NCI-H446 treated with DMSO at 0.1 percent for 48 hours (cell line): ENCODE measurements around the gene SEPHS1.
"Not testable (repeated sequence)": the region's sequence is repeated elsewhere in the genome, so short reads cannot be mapped to it uniquely, and the experiment has no call there.

Source experiments
- DNase-seq: peaks from one replicate; lab custom pipeline; 2025; lab: John Stamatoyannopoulos, UW

SEPHS1 gene

DNA sequence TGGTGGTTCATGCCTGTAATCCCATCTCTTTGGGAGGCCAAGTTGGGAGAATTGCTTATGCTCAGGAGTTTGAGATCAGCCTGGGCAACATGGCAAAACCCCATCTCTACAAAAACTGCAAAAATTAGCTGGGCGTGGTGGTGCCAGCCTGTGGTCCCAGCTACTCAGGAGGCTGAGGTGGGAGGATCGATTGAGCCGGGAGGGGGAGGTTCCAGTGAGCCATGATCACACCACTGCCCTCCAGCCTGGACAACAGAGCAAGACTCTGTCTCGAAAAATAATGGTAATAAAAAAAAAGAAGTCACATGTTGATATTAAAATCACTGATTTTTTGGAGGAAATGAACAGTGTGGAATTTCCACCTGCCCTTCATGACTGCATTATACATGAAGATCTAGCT lies 64.0 kb downstream of the SEPHS1 start:
- no peak for DNase-seq

DNA sequence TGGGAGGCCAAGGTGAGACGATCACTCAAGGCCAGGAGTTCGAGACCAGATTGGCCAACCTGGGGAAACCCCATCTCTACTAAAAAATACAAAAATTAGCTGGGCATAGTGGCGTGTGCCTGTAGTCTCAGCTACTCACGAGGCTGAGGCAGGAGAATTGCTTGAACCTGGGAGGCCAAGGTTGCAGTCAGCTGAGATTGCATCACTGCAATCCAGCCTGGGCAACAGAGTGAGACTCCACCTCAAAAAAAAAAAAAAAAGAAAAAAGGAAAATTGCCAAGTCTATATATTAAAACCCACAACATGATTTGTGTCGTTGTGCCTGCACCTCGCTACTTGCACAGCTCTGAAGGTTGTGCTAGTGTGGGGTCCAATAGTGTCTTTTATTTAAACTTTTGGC lies 65.7 kb downstream of the SEPHS1 start:
- not testable (repeated sequence) for DNase-seq

DNA sequence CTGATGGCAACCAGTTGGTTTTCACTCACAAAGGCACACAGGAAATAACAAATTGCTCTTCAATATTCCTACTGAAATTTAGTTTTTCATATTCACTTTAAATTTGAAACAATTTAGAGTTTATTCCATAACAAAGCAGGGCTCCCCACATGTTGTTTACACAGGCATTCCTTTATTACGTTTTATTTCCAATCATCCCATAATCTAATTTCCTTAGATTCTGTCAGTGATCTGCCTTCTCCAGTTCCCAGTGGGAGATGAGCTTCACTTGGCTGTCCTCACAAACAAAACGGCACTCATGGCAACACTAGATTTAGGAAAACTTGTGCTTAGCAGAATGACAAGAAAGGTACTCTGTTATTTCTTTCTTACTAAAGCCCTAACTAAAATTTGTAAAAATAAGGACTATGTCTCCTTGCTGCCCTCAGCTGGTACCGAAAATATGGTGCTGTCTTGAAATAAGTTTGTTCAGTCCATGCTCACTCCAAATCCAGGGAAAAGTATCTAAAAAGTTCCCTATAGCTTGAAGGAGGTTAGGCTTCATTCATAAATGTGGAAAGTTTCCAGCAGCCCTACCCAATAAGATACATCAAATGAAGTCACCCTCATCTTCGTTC lies 71.2 kb downstream of the SEPHS1 start:
- DNase-seq: no peak

DNA sequence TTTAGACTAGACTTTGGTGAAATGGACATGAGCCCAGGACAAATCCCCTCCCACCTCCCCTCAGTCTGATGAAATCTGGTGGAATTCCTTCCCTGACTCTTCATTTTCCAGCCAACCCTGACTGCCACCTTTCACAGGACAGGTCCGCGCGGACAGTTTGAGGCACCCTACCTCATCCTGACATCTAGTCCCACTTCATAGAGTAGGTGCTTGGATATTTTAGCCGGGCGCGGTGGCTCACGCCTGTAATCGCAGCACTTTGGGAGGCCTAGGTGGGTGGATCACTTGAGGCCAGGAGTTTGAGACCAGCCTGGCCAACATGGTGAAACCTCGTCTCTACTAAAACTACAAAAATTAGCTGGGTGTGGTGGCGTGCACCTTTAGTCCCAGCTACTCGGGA lies 71.9 kb downstream of the SEPHS1 start:
- not testable (repeated sequence) for DNase-seq

DNA sequence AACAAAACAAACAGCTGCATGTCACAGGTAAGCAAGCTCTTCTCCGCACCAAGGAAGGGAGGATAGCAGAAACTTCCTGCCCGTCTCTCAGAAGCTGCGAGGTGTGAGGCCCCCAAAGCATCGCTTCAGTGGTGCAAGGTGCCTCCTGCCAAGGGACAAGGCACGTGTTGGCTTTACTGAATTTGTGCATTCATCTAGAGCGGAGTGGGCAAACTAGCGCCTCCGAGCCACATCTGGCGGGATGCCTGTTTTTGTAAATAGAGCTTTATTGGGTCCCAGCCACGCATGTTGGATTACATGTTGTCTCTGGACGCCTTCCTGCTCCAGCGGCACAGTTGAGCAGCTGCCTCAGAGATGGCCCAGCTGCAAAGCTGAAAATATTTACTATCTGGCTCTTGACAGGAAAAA lies 75.9 kb downstream of the SEPHS1 start:
- DNase-seq: peak; percentile 12

DNA sequence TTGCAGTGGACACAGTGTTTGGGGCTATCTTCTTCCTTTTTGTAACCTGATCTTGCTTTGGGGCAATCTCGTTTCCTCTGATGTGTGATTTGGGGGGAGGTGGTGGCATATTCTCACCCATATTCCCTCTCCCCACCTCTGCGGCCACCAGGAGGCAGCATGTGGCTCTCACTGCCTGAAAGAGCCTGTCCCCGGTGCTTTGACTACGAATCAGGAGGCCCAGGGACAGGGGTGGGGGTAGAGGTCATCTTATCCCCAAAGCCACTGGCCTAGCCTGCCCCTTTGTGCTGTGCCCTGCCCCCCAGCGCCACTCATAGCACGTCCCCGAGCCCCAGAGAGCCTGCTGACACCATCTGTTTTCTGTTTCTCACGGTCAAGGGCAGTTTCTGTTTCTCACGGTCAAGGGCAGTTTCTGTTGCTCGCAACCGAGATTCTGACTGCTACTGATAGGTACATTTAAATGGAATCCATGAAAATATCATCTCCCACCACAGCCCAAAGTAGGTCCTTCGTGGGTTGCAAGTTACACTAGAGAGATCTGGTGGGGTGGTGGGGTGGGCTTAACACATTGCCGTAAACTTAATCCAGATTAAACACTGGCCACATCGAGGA lies 76.4 kb downstream of the SEPHS1 start:
- DNase-seq: no peak

DNA sequence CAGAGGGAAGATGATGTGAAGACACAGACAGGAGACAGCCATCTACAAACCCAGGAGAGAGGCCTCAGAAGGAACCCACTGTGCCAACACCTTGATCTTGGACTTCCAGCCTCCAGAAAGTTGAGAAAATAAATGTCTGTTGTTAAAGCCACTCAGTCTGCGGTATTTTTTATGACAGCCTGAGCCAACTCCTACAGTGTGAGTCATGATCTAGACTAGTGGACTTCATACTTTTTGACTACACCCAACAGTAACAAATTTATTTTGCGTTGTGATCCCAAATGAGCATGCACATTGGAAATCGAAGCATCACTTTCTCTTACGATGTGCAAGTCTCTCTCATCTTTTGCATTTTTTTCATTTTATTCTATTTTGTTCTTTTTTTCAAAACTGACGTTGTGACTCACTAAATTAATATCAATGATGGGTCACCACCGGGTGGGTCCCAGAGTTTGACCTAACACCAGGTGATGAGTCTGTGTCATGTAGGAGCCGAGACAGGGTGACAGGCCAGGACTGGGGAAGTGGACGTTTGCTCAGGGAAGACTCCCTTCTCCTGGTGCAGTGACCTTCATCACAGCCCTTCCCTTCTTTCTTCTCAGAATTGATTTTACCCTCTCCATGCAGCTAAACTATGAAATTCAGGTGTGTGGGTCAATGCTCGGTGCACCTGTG lies 77.1 kb downstream of the SEPHS1 start:
- DNase-seq: no peak

DNA sequence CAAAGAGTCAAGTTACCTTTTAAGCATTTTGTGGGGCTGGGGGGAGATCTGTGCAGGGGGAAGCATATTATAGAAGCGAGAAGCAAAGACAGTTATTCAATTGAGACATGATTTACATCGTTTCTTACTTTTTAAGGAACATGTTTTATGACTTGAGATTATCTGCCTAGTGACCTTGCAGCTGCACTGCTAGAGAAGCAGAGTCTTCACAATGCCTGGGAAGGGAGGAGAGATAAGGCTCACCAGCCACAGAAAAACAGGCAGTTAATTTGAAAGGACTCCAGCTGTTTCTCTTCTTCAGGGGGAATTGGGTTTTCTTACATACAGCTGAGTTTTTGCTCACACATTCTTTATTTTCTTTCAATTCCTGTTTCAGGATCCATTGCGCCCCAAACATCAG lies 79.3 kb downstream of the SEPHS1 start:
- no peak for DNase-seq

DNA sequence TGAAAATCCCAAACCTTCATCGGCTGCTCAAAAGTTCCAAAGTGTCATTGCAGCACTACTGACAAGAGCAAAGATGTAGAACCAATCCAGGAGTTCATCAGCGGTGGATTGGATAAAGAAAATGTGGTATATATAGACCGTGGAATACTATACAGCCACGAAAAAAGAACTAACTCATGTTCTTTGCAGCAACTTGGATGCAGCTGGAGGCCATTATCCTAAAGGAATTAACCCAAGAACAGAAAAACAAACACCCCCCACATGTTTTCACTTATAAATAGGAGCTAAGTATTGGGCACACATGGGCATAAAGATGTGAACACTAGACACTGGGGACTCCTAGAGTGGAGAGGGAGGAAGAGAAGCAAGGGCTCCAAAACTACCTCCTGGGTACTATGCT lies 79.8 kb downstream of the SEPHS1 start:
- no peak for DNase-seq
